ENCODE measurements around the gene SLX4. TPM values are rescaled to one million over a fixed set of nuclear protein-coding genes. Genes with fewer than 3 reads are reported as not detected.

Gene SLX4
- total and polyA plus RNA-seq, 2 donors (not counting 3 experiments of a cell fraction or from before 2014, with no cell fraction given) = 2.9 to 8.9 TPM

GRCh38 chr16:3625331-3625730, 13.9 kb upstream of the SLX4 start:
- dilution Hi-C loops (cut with MboI; ENCODE audit: extremely low pct_ligation_motif_present, low sequenced_read_pairs) = no loop called here
- FAIRE-seq (no peak), DNase-seq (ENCODE audit: low read depth, low spot score) (no peak)
- Histone ChIP-seq H3K9ac (replicated peaks; ENCODE audit: extremely low read depth, insufficient read depth, low read length) (no peak overlapping the region), H3K9me3 (replicated peaks; ENCODE audit: control insufficient read depth, insufficient read depth, low read length) (no peaks in the 10 kb centered on the region), H3K27me3 (ENCODE audit: control insufficient read depth in 2 of 2, insufficient read depth in 2 of 2, low read length in 2 of 2) (no peaks in the 10 kb centered on the region), H3K4me1 (ENCODE audit: control insufficient read depth, extremely low read depth, insufficient read depth, low read length) (peaks cover 5% of the 10 kb centered on the region), H3K27ac (ENCODE audit: insufficient read depth, low read depth, low read length) (no peak overlapping the region), H2AFZ (ENCODE audit: low read depth, low read length) (no peak overlapping the region), H3K4me3 (replicated peaks in 1 of 3; ENCODE audit: insufficient read depth in 1 of 3, low read depth in 1 of 3, low read length in 3 of 3) (no peak overlapping the region), H3K4me2 (ENCODE audit: insufficient read depth, low read length) (no peak overlapping the region), H3K9me1 (replicated peaks; ENCODE audit: control insufficient read depth, extremely low read depth, insufficient read depth, low read length) (no peaks in the 10 kb centered on the region), H3K36me3 (ENCODE audit: control insufficient read depth in 2 of 2, extremely low read depth in 1 of 2, insufficient read depth in 2 of 2, low read length in 2 of 2) (no peaks in the 10 kb centered on the region), H3K79me2 (ENCODE audit: control insufficient read depth, insufficient read depth, low read length) (peaks cover 2% of the 10 kb centered on the region), H4K20me1 (replicated peaks; ENCODE audit: control insufficient read depth, extremely low read depth, insufficient read depth, low read length) (no peaks in the 10 kb centered on the region)
- intact Hi-C loops (cut with micrococcal nuclease) = no loop called here
- ChIA-PET POLR2A (no interaction called here), CTCF (no interaction called here)
- no peak for TF ChIP-seq FOS (IDR thresholded peaks at IDR 0.05; ENCODE audit: borderline replicate concordance, insufficient read depth, low read length)
- TF ChIP-seq POLR2A (IDR thresholded peaks at IDR 0.05; ENCODE audit: low read depth, low read length) = no peak
- no peak for TF ChIP-seq MYC (IDR thresholded peaks at IDR 0.05; ENCODE audit: low read depth, low read length)
- TF ChIP-seq POLR2AphosphoS5 (IDR thresholded peaks at IDR 0.05; ENCODE audit: insufficient read depth, low read depth, low read length) = no peak
- TF ChIP-seq GATA2 (IDR thresholded peaks at IDR 0.05; ENCODE audit: insufficient read depth, insufficient read length, low read depth, low read length) = no peak
- TF ChIP-seq MAX (IDR thresholded peaks at IDR 0.05; ENCODE audit: insufficient read depth, insufficient read length) = no peak
- no peak for TF ChIP-seq CTCF (IDR thresholded peaks at IDR 0.05; ENCODE audit: extremely low read depth in 1 of 2, insufficient read depth in 1 of 2, low read depth in 1 of 2, low read length in 2 of 2)
- TF ChIP-seq JUN (IDR thresholded peaks at IDR 0.05; ENCODE audit: borderline replicate concordance, insufficient read depth, insufficient read length, low read depth) = no peak
- no peak for TF ChIP-seq EZH2 (IDR thresholded peaks at IDR 0.05; ENCODE audit: borderline replicate concordance, low read depth, low read length, severe bottlenecking)
- no TSS peak for BruUV-seq (replicated peaks)
